SJCRH30 (cell line): ENCODE measurements around the gene RPL32. TPM values are rescaled to one million over a fixed set of nuclear protein-coding genes. Genes with fewer than 3 reads are reported as not detected.

Source experiments
- DNase-seq, 2 experiments: peaks; one replicate each; pipeline ENCODE4 v3.0.0-alpha.2; 2015 to 2020
- H3K27ac ChIP-seq: fragments of 250-450 bp; sonication (Bioruptor Pico); 2 replicates; pipeline ENCODE4 v1.5.1; 2020; ENCODE audit warnings: mild to moderate bottlenecking, moderate library complexity
- H3K27me3 ChIP-seq: fragments of 250-450 bp; sonication (Bioruptor Pico); 2 replicates; pipeline ENCODE4 v1.5.1; 2020; ENCODE audit warnings: mild to moderate bottlenecking, moderate library complexity
- H3K36me3 ChIP-seq: fragments of 250-450 bp; sonication (Bioruptor Pico); 2 replicates; pipeline ENCODE4 v1.5.1; 2020; ENCODE audit warnings: mild to moderate bottlenecking, moderate library complexity
- H3K4me1 ChIP-seq: fragments of 250-450 bp; sonication (Bioruptor Pico); 2 replicates; pipeline ENCODE4 v1.5.1; 2020; ENCODE audit warnings: mild to moderate bottlenecking, moderate library complexity
- H3K4me3 ChIP-seq: fragments of 250-450 bp; sonication (Bioruptor Pico); 2 replicates; pipeline ENCODE4 v1.5.1; 2020; ENCODE audit warnings: mild to moderate bottlenecking, moderate library complexity
- H3K9me3 ChIP-seq: fragments of 250-450 bp; sonication (Bioruptor Pico); replicated peaks from 2 replicates; pipeline ENCODE4 v1.5.1; 2020; ENCODE audit warnings: mild to moderate bottlenecking, moderate library complexity
- total RNA-seq: library from RNA; depleted of rRNA; stranded (reverse); fragments of >200 nt; shearing (Covaris generic); gene quantifications from 2 replicates; pipeline ENCODE4 v1.2.3, GENCODE V29; 2014

RPL32 gene
- total RNA-seq, 1 experiment from 2014 or later = 3,652 TPM

- Histone ChIP-seq H3K27ac (no peak overlapping the region), H3K27me3 (no peaks in the 10 kb centered on the region), H3K9me3 (no peaks in the 10 kb centered on the region), H3K36me3 (no peaks in the 10 kb centered on the region), H3K4me3 (no peak overlapping the region), H3K4me1 (no peaks in the 10 kb centered on the region)
- DNase-seq = peak; percentile 37 to 41
These were observed 31.2 kb downstream of the RPL32 start for GRCh38 chr3:12810013-12810780.

- DNase-seq = no peak
- no peaks in the 10 kb centered on the region for H3K27me3 ChIP-seq
- no peak overlapping the region for H3K27ac ChIP-seq
- no peaks in the 10 kb centered on the region for H3K4me1 ChIP-seq
- H3K4me3 ChIP-seq = no peak overlapping the region
- no peaks in the 10 kb centered on the region for H3K9me3 ChIP-seq
- H3K36me3 ChIP-seq = no peaks in the 10 kb centered on the region
These were observed 31.9 kb downstream of the RPL32 start for GRCh38 chr3:12809435-12809834.

- Histone ChIP-seq H3K9me3 (no peaks in the 10 kb centered on the region), H3K4me3 (no peak overlapping the region), H3K4me1 (no peaks in the 10 kb centered on the region), H3K36me3 (no peaks in the 10 kb centered on the region), H3K27ac (no peak overlapping the region), H3K27me3 (no peaks in the 10 kb centered on the region)
- no peak for DNase-seq
These were observed 32.4 kb downstream of the RPL32 start for GRCh38 chr3:12809001-12809400.

- no peaks in the 10 kb centered on the region for H3K9me3 ChIP-seq
- no peak overlapping the region for H3K27ac ChIP-seq
- H3K4me3 ChIP-seq = no peak overlapping the region
- H3K27me3 ChIP-seq = no peaks in the 10 kb centered on the region
- no peaks in the 10 kb centered on the region for H3K36me3 ChIP-seq
- no peaks in the 10 kb centered on the region for H3K4me1 ChIP-seq
- DNase-seq = no peak
These were observed 32.8 kb downstream of the RPL32 start for GRCh38 chr3:12808587-12808986.

- Histone ChIP-seq H3K27ac (no peak overlapping the region), H3K4me3 (no peak overlapping the region), H3K36me3 (no peaks in the 10 kb centered on the region), H3K4me1 (no peaks in the 10 kb centered on the region), H3K9me3 (no peaks in the 10 kb centered on the region), H3K27me3 (no peaks in the 10 kb centered on the region)
- no peak for DNase-seq
These were observed 33.6 kb downstream of the RPL32 start for GRCh38 chr3:12807601-12808359.

GRCh38 chr3:12807066-12807465, 34.3 kb downstream of the RPL32 start:
- H3K9me3 ChIP-seq = no peaks in the 10 kb centered on the region
- no peaks in the 10 kb centered on the region for H3K36me3 ChIP-seq
- H3K27ac ChIP-seq = no peak overlapping the region
- H3K4me3 ChIP-seq = no peak overlapping the region
- no peaks in the 10 kb centered on the region for H3K4me1 ChIP-seq
- no peak for DNase-seq
- H3K27me3 ChIP-seq = no peaks in the 10 kb centered on the region

GRCh38 chr3:12803371-12803770, 38.0 kb downstream of the RPL32 start:
- no peaks in the 10 kb centered on the region for H3K36me3 ChIP-seq

GRCh38 chr3:12799525-12800440, 41.6 kb downstream of the RPL32 start:
- no peaks in the 10 kb centered on the region for H3K4me1 ChIP-seq
- no peaks in the 10 kb centered on the region for H3K36me3 ChIP-seq
- no peak overlapping the region for H3K4me3 ChIP-seq
- DNase-seq = no peak
- H3K9me3 ChIP-seq = no peaks in the 10 kb centered on the region
- H3K27me3 ChIP-seq = no peaks in the 10 kb centered on the region
- no peak overlapping the region for H3K27ac ChIP-seq

More at GRCh38 chr3:12803371-12803770, 38.0 kb downstream of the RPL32 start:
- no peak for DNase-seq
- Histone ChIP-seq H3K4me1 (no peaks in the 10 kb centered on the region), H3K27ac (no peak overlapping the region), H3K4me3 (no peak overlapping the region), H3K27me3 (no peaks in the 10 kb centered on the region), H3K9me3 (no peaks in the 10 kb centered on the region)

- no peaks in the 10 kb centered on the region for H3K36me3 ChIP-seq
- H3K9me3 ChIP-seq = no peaks in the 10 kb centered on the region
- H3K4me1 ChIP-seq = no peaks in the 10 kb centered on the region
- H3K4me3 ChIP-seq = no peak overlapping the region
- H3K27me3 ChIP-seq = no peaks in the 10 kb centered on the region
- no peak for DNase-seq
- H3K27ac ChIP-seq = no peak overlapping the region
These were observed 42.7 kb downstream of the RPL32 start for GRCh38 chr3:12798559-12799179.

GRCh38 chr3:12797892-12798558, 43.3 kb downstream of the RPL32 start:
- Histone ChIP-seq H3K27ac (no peak overlapping the region), H3K9me3 (no peaks in the 10 kb centered on the region)

GRCh38 chr3:12797124-12797891, 44.1 kb downstream of the RPL32 start:
- Histone ChIP-seq H3K9me3 (no peaks in the 10 kb centered on the region), H3K4me1 (no peaks in the 10 kb centered on the region), H3K4me3 (peak overlapping the region; percentile 69), H3K36me3 (no peaks in the 10 kb centered on the region), H3K27ac (no peak overlapping the region), H3K27me3 (no peaks in the 10 kb centered on the region)
- DNase-seq = no peak

More at GRCh38 chr3:12797892-12798558, 43.3 kb downstream of the RPL32 start:
- Histone ChIP-seq H3K27me3 (no peaks in the 10 kb centered on the region), H3K4me1 (no peaks in the 10 kb centered on the region), H3K36me3 (no peaks in the 10 kb centered on the region), H3K4me3 (no peak overlapping the region)
- DNase-seq = no peak

- H3K4me1 ChIP-seq = no peaks in the 10 kb centered on the region
- no peaks in the 10 kb centered on the region for H3K9me3 ChIP-seq
- H3K27ac ChIP-seq = peak within 1 kb of the TSS; percentile 27; the same call in 1 of the 2 replicates
These were observed 44.9 kb downstream of the RPL32 start, which contains the start of gene CAND2 for GRCh38 chr3:12796171-12797123. Gene CAND2, plus strand, starts transcription at chr3:12796680. Its CDS starts 41 bp downstream, at chr3:12796721.

More at GRCh38 chr3:12796171-12797123, 44.9 kb downstream of the RPL32 start, which contains the start of gene CAND2:
- Histone ChIP-seq H3K36me3 (no peaks in the 10 kb centered on the region), H3K4me3 (peak within 1 kb of the TSS; percentile 69), H3K27me3 (no peaks in the 10 kb centered on the region)
- DNase-seq = peak; percentile 58 to 65
